NCI-H1417 treated with DMSO at 0.1 percent for 48 hours (cell line): ENCODE measurements around the gene TRIM38.
"Not testable (repeated sequence)": the region's sequence is repeated elsewhere in the genome, so short reads cannot be mapped to it uniquely, and the experiment has no call there.

Experiments
- DNase-seq: peaks from one replicate; lab custom pipeline; 2025; lab: John Stamatoyannopoulos, UW

Gene TRIM38

DNA sequence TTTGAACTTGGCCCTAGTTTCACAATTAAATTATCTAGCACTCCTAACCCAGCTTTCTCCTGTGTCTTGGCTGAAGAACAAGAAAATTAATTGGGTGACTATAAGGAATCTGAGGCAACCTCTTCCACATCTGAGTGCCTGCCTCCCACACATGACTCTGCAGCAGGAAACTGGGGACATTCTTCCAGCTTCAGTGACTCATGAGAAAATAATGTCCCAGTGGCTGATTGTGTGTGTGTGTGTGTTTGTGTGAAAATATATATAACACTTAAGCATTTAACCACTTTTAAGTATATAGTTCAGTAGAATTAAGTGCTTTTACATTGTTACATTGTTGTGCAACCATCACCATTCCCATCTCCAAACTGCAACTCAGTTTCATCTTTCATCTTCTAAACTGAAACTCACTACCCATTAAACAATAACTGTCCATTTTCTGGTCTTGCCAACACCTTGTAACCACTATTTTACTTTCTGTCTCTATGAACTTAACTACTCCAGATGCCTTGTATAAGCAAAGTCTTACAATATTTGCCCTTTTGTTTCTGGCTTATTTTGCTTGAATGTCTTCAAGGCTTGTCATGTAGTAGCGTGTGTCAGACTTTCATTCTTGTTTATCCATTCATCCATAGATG, 8.7 kb downstream of the TRIM38 start:
- DNase-seq = no peak

DNA sequence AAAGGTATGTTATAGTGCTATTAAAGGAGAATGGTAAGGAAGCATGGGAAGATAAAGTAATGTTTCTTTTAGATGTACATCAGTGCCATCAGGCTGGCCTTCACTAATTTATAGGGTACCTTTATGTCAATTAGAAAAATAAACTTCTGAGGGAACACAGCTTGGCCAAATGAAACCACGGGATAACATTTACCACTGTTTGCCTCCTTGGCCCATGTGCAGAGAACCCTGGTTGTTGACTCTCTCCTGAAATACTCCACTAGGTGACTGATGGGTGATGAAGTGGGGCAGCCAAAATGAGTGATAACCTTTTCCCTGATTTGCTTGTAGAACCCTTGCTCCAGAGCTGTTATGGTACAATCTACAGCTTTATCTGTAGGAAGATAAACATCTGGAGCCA, 9.5 kb downstream of the TRIM38 start:
- no peak for DNase-seq

DNA sequence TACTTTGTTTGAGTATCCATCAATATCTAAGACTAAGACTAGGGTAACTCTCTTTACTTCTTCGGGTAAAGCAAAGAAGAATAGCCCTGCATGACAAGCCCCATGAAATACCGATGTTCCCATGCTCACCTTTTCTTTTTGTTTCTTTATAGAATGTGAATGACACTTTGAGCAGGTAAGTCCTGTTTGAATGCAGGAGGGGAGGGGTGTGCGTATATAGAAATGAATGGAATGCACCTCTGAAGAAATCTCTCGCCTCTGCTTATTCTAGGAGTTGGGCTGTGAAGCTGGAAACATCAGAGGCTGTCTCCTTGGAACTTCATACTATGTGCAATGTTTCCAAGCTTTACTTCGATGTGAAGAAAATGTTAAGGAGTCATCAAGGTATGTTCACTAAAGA, 10.3 kb downstream of the TRIM38 start:
- no peak for DNase-seq

DNA sequence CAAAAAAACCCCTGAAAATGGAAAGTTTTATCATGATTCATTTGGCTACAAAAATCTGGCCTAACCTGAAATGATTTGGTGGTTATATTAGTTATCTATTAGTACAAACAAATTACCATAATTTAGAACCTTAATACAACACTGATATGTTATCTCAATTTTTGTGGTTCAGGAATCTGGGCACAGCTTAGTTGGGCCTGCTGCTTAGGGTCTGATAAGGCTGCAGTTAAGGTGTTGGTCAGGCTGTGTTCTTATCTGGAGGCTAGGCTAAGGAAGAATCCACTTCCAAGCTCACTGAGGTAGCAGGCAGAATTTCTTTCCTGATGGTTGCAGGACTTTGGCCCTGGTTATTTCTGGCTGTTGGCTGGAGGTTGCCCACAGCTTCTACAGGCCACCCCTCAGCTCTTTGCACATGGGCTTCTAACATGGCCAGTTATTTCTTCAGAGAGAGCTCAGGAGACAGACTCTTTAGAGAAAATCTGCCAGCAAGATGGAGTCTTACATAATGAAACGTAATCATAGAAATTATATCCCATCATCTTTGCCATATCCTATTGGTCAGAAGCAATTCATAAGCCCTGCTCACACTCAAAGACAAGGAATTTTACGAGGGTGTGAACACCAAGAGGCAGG, 11.4 kb downstream of the TRIM38 start:
- no peak for DNase-seq

DNA sequence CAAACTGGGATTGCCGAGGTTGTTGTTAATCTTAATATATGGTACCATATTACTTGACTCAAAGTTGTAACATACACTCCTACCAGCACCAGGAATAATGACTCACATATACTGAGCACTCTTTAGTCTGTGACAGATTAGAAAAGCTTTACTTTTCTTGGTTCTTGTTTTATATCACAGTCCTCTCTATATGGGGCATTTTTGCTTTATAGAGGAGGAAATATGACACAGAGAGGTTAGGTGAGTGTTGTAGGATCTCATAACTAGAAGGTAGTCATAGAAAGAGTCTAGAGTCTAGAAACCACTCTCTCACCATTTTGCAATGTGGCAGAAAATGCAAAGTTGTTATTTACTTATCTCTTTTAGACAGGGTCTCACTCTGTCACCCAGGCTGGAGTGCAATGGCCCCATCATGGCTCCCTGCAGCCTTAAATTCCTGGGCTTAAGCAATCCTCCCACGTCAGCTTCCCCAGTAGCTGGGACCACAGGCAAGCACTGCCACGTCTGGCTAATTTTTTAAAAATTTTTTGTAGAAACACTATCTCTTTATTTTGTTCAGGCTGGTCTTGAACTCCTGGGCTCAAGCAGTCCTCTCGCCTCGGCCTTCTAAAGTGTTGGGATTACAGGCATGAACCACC, 13.4 kb downstream of the TRIM38 start:
- no peak for DNase-seq

DNA sequence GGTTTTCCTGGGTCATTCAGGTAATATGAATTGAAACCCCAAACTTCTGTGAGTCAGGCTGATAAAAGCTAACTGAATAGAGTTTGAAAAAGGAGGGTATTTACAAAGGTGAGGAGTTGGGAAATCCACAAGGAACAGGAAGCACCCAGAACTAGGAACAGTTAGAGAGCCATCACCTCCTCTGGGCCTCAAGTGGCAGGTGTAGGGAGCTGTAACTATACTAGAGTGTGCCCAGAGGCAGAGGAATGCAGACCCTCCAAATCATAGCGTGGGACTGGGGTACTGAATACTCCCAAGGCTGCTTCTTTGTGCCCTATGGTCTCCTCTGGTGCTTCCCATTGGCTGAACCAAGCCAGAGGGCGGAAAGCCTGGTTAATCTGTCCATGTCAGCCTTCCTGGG, 18.3 kb downstream of the TRIM38 start:
- no peak for DNase-seq

DNA sequence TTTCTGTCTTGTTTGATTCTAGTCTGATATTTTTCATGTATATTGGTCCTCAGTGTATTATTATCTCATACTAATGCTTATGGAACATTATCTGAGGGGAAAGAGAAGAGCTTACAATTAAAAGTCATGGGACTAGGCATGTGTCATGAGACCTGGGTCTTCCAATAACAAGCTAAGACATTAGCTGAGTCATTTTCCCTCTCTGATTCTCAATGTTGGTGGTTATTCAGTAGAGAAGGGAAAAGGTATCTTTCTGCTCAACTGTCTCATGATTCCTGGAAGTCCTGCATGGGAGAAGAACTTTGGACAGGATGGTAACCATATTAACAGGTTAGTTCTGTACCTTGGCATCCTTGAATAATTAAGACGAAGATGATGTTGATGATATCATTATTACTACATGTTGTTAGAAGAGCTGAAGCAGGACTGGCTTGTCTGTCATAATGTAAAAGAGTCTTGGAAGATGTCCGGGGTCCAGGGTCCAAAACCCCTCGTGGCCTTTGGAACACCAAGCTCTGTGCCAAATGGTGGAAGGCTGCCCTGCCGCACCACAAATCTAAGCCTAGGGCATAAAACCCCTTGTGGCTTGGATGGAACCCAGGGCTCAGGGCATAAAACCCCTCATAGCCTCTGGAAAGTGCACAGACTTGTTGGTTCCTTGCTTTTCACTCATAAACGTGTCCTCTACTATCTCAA, 19.1 kb downstream of the TRIM38 start:
- no peak for DNase-seq

DNA sequence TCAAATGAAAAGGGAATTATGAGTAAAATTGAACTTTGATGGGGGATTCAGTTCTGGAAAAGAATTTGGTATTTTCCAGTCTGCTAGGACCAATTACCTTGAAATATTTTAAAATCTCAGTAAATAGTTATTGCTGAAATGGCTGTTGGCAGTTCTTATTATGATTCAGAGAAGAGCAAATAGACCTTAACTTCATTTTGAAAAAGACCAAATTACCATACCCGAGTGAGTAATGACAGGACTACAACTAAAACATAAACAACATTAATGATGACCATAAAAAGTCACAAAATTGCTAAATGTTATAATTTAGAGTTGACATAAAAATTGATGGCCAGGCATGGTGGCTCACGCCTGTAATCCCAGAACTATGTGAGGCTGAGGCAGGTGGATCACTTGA, 21.7 kb downstream of the TRIM38 start:
- DNase-seq = no peak

DNA sequence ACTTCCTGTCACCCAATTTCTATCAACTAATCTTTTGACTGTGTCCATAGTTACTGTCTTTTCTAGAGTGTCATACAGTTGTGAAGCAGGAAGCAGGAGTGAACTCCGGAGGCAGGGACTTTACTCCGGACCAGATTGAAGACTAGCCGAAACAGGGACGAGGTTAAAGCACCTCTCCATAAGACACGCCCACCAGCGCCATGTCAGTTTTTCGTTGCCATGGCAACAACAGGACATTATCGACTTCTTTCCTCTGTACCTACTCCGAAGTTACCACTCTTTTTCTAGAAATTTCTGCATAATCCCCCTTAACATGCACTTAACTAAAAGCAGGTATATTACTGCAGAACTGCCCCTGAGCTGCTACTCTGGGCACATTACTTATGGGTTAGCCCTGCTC, 25.2 kb downstream of the TRIM38 start:
- no peak for DNase-seq

DNA sequence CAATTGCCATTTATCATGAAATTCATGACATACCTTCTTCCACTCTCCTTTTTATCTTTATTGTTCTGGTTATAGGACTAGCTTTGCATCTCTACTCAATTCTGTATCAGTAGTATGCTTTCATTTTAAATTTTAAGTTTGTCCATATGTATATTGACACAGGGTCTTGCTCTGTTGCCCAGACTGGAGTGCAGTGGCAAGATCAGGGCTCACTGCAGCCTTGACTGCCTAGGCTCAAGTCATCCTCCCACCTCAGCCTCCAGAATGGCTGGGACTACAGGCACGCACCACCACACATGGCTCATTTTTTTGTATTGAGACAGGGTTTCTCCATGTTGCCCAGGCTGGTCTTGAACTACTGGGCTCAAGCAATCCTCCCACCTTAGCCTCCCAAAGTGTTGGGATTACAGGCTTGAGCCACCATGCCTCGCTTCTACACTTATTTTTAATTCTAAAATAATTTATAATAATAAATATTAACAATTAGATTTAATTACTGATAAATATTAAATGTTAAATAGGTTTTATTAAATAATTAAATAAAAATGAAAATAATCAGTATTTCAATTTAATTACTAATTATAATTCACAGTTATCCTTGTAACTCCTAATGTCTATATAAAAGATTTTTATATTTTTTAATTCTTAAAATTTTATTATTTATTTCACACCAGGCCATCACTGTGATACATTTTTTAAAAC, 27.7 kb downstream of the TRIM38 start:
- no peak for DNase-seq

DNA sequence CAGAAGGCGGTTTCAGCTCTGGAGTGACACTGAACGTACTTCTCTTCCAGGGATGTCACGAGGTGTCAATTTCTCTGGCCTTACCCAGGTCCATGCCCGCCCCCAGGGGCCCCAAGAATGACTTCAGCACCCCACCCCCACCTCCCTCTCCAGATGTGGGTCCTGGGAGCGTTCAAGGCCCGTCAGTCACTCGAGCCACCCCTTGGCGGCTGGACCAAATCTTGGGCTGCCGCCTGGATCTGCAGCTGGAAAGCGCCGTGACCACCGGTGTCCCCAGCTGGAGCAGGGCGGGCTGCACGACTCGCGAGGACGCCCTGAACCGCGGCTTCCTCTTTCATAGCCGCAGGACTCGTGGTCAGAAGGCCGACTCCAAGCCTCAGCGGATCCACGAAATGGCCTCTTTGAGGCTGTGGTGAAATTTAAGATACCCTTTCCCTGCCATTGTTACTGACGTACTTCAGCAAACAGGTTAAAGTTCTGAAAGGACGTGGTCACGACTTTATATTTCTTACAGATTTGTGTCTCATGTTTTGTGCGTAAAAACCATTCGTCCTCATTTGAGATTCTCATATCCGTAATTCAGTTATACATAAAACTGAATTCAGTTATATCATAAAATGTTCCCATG, 29.3 kb downstream of the TRIM38 start:
- peak; percentile 24 for DNase-seq

DNA sequence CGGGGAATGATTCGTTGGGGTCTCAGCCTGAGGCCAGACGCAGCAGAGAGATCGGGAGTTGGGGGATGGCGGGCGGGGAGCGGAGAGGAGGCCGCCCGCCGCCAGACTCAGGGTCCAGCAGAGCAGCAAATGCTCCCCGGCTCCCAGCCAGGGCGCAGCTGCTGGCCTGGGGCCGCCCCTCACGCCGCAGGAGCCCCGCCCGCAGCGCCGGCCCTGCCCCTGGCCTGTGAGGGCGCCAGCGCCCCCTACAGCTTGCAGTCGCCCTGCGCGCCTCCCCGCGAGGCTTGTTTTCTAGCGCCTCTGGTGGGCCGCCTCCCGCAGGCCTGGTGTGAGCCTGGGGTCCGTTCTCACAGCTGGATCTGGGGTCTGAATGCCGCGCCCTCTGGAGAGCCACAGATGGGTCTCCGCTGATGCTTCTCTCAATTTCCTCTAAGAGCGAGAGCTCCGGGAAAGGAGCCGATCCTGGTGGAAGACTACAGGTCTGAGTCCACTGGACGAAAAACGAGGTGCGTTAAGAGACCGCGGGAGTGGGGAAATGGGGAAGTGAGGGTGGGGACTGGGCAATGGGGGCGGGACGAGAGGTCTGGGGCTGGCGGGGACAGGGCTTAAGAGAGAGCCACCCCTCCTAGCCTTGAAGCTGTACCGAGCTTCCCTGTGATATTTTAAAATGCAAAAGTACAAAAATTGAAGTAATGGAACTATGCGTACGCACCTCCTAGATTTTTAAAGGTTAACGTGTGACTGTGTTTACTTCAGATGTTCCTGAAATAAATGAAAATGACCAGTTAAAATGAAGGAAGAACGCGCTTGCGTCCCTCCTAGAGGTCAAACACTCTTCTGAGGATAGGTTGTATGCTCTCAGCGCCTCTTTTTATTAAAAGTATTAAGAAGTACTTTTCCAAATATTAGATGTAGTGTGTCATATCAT, 30.1 kb downstream of the TRIM38 start:
- peak; percentile 52 for DNase-seq

DNA sequence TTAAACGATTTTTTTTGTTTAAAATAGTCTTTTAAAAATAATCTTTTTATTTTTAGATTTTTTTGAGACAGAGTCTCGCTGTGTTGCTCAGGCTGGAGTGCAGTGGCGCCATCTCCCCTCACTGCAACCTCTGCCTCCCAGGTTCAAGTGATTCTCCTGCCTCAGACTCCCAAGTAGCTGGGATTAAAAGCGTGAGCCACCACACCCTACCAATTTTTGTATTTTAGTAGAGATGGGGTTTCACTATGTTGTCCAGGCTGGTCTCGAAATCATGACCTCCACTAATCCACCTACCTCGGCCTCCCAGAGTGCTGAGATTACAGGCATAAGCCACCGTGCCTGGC, 30.7 kb downstream of the TRIM38 start:
- not testable (repeated sequence) for DNase-seq

DNA sequence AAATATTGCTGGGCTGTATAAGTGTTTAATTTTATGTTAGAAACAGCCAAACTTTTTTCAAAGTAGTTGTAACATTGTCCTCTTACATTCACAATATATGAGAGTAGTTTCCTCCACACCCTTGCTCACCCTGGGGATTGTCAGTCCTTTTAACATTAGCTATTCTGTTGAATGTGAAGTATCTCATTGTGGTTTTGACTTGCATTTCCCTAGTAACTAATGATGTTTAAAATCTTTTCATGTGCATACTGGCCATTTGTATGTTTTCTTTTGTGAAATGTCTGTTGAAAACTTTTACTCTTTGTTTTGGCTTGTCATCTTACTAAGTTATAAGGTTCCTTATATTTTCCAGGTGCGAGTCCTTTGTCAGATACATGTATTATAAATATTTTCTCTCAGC, 32.9 kb downstream of the TRIM38 start:
- DNase-seq = no peak

DNA sequence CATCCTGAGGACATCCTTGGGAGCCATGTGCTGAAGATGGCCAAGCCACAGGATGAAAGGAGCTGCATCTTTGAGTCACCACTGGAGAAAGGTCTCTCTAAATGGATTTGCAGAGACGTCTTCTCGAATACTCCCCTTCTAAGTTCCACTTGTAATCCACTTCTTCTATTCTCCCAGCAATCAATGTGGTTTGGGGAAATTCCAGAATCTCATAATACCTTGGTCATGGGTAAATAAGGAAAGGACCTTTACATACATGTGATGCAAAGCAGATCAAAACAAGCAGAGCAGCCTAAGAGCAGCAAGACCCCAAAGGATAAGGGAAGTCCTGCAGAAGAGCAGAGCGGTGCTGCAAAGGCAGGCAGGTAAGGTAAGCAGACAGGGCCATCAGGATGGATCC, 35.3 kb downstream of the TRIM38 start:
- DNase-seq = no peak

DNA sequence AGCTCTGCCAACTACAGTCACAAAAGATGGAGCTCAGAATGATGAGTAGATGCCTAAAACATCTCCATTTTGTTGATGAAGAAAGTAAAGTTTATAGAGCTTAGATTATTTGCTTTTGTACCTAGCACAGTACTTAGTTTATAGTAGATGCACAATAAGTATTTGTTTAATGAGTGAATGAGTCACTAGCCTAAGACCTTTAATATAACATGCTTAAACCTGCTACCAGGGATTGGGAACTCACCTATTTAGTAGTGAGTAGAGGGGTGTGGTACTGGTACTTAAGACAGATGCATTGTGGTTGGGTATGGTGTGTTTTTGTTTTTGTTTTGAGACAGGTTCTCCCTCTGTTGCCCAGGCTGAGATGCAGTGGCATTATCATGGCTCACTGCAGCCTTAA, 35.8 kb downstream of the TRIM38 start:
- DNase-seq = no peak

DNA sequence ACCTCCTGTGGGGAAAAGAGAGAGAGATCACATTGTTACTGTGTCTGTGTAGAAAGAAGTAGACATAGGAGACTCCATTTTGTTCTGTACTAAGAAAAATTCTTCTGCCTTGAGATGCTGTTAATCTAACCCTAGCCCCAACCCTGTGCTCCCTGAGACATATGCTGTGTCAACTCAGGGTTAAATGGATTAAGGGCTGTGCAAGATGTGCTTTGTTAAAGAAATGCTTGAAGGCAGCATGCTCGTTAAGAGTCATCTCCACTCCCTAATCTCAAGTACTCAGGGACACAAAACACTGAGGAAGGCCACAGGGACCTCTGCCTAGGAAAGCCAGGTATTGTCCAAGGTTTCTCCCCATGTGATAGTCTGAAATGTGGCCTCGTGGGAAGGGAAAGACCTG, 36.6 kb downstream of the TRIM38 start:
- not testable (repeated sequence) for DNase-seq

DNA sequence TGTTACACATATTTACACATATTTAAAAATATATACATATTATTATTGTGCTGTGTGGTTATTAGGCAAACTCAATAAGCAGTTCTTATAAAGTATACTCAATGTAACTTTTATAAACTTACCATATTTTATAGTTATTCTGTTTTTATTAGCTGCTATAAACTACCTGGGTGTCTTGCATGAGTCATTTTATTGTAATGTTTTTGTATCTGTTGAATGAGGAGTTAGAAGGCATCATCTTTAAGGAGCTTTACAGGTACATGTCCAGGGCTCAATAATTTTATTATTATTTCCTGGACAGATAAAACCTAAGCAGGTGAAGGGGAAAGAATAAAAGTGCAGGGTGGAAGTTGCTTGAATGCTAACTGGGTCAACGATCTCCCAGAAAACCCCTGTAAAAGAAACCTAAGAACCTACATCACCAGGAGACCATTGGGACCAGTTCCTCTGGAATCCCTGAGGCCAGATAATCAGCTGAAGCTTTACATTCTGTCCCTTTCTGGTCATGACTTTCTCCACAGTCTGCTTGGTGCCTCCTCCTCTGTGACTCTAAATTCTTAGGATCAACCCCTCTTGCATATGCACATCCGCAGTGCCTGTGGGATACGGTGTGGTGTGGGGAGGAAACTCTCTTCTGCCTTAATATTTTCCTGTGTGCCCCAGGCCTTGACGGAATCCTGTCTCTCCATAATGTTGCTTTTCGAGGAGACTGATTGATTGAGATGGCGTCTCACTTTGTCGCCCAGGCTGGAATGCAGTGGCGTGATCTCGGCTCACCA, 38.0 kb downstream of the TRIM38 start:
- no peak for DNase-seq

DNA sequence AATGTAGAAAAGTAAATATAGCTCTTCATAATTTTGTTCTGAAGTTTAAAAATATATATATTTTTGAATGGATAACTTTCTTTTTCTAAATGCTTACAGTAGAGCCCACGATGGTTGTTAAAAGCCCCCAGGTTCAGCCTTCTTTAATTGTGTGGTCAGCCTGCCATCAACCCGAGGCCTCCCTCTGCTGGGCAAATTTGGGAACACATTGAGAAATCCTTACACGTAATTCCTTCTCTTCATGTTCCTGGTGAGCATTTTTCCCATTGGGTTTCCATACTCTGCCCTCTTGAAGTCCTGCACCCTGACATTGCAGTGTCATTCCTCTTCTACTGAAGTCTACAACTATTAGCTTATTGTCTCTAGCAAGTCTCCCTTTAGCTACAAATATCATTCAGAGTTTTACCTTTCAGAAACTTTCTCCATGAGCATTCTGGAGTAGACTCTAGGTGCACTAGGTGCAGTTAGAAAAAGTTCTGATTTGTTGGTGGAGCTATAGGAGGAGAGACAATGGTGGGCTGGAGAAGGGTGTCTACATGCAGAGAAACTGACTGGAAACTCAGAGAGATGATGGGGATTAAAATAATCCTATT, 40.6 kb downstream of the TRIM38 start:
- peak; percentile 2 for DNase-seq
